ENCODE results near the gene MAP2K2. TPM values are rescaled to one million over a fixed set of nuclear protein-coding genes. Genes with fewer than 3 reads are reported as not detected.

MAP2K2 gene
- total RNA-seq, 2 donors from 2014 or later = 56.8 to 92.0 TPM

DNA sequence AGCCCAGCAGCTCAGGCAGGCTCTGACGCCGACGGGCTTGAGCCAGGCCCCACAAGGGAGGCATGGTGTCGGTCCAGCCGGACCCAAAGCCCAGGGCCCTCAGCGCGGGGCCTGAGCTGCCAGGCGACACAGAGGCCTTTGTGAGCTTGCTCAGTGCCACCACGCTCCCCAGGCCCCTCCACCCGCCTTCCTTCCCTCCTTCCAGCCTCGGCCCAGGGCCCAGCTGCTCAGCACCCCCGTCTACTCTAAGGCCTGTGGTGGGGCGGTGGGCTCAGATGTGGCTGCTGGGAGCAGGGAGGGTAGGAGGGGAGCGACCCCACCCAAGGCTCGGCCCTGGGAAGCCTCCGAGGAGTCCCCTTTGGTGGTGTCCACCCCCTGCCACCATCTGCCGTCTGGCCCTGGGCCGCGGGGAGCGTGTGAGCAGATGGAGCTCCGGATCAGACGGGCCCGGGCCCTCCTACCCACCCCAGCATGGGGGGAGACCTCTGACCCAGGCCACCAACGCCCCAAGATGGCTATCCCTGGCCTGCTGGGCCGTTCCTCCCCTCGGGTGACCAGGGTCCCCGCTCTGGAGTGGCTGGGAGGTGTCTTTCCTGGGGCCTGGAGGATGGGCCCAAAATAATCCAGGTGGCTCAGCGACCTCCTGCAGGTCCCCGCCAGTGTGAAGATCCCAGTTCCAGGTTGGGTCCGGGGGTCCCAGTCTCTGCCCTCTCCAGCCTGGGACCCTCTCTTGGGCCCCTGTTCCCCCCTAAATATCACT is 65.0 kb downstream of the MAP2K2 start:
- Histone ChIP-seq H3K9me3 (no peaks in the 10 kb centered on the region), H3K27me3 (no peaks in the 10 kb centered on the region), H3K36me3 (replicated peaks in 1 of 2; ENCODE audit: insufficient read depth in 1 of 2, low read depth in 2 of 2) (peaks cover 0 to 3% of the 10 kb centered on the region in 2 donors), H3K27ac (peak overlapping the region; percentile 68 to 97 (median 93)), H3K4me3 (no peak overlapping the region), H3K4me1 (peaks cover 62% of the 10 kb centered on the region)
- ATAC-seq = no peak
- TF ChIP-seq, protein P1, sequence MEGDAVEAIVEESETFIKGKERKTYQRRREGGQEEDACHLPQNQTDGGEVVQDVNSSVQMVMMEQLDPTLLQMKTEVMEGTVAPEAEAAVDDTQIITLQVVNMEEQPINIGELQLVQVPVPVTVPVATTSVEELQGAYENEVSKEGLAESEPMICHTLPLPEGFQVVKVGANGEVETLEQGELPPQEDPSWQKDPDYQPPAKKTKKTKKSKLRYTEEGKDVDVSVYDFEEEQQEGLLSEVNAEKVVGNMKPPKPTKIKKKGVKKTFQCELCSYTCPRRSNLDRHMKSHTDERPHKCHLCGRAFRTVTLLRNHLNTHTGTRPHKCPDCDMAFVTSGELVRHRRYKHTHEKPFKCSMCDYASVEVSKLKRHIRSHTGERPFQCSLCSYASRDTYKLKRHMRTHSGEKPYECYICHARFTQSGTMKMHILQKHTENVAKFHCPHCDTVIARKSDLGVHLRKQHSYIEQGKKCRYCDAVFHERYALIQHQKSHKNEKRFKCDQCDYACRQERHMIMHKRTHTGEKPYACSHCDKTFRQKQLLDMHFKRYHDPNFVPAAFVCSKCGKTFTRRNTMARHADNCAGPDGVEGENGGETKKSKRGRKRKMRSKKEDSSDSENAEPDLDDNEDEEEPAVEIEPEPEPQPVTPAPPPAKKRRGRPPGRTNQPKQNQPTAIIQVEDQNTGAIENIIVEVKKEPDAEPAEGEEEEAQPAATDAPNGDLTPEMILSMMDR (IDR thresholded peaks at IDR 0.05) = no peak
- no peak for TF ChIP-seq POLR2A (IDR thresholded peaks at IDR 0.05)
- no peak for DNase-seq
- WGBS, 2 donors = 59 to 75% methylated on average over 8 to 27 of the region's 30 CpGs
- intact Hi-C loops (cut with DNase I) = no loop called here

DNA sequence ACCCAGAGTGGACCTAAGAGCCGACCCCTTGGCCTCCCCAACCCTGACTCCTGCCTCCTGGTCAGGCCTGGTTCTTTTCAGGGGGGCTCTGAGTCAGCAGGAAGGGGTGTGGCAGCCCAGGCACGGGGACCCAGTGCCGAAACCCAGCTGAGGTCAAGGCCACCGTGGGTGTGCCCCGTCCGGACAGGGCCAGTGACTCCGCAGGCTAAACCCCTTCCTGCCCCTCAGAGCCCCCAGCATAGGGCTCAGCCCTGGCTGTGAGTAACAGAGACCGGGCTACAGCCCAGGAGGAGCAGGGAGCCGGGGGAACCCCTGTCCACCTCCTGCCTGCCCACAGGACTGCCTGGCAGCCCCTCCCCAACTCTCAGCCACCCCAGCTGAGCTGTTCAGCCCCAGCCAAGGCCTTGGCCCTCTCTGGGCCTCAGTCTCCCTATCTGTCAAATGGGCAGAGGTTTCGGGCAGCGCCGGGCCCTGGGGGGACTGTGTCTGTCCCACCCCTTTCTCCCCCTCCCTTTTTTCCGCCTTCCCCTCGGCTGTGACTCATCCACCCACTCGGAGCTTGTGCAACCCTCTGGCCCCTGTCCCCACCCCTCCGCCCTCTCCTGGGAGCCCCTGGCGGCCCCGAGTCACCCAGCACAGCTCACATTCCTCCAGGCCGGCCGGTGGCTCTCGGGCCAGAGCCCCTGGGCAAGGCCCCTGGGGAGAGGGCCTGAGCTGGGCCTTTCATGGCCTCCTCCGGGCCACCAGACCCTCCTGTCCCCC is 65.8 kb downstream of the MAP2K2 start:
- TF ChIP-seq, protein P1 (IDR thresholded peaks at IDR 0.05) = no peak
- TF ChIP-seq POLR2A (IDR thresholded peaks at IDR 0.05) = peak in 2 of 3 donors; percentile 44 to 51
- Histone ChIP-seq H3K36me3 (replicated peaks in 1 of 2; ENCODE audit: insufficient read depth in 1 of 2, low read depth in 2 of 2) (peaks cover 0 to 10% of the 10 kb centered on the region in 2 donors), H3K4me1 (peaks cover 62% of the 10 kb centered on the region), H3K27ac (peak overlapping the region; percentile 68 to 97 (median 93)), H3K9me3 (no peaks in the 10 kb centered on the region), H3K4me3 (no peak overlapping the region), H3K27me3 (no peaks in the 10 kb centered on the region)
- intact Hi-C loops (cut with DNase I) = no loop called here
- 53 to 55% methylated on average over 6 to 21 of the region's 22 CpGs for WGBS, 2 donors
- ATAC-seq = peak; percentile 37
- DNase-seq = peak; percentile 65 to 83 (median 75)

DNA sequence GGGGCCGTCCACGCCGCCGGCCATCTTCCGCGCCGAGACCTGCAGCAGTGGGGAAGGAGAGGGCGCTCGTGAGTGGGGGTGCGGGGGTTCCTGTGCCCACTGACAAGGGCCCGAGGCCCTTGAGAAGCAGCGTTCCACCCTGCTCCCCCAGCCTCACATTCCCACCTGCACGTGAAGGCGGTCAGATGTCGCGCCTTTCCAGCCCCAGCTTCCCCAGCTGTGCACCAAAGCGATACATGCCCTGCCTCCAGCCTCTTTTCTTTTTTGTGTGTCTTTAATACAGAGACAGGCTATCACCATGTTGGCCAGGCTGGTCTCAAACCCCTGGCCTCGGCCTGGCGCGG is 68.7 kb downstream of the MAP2K2 start:
- intact Hi-C loops (cut with DNase I) = no loop called here
- H3K4me1 ChIP-seq = peaks cover 51% of the 10 kb centered on the region

GRCh38 chr19:4054441-4055208 is 69.3 kb downstream of the MAP2K2 start:
- H3K27ac ChIP-seq = no peak overlapping the region
- DNase-seq = no peak

More for the DNA sequence above, 68.7 kb downstream of the MAP2K2 start:
- peaks cover 0 to 12% of the 10 kb centered on the region in 2 donors for H3K36me3 ChIP-seq (replicated peaks in 1 of 2; ENCODE audit: insufficient read depth in 1 of 2, low read depth in 2 of 2)
- H3K27ac ChIP-seq = no peak overlapping the region
- no peak overlapping the region for H3K4me3 ChIP-seq
- TF ChIP-seq POLR2A (IDR thresholded peaks at IDR 0.05) = no peak
- TF ChIP-seq, protein P1 (IDR thresholded peaks at IDR 0.05) = no peak
- no peaks in the 10 kb centered on the region for H3K9me3 ChIP-seq
- WGBS, 2 donors = 95 to 96% methylated on average over 20 of the region's 20 CpGs
- no peak for DNase-seq
- H3K27me3 ChIP-seq = no peaks in the 10 kb centered on the region
- ATAC-seq = no peak

More at GRCh38 chr19:4054441-4055208, 69.3 kb downstream of the MAP2K2 start:
- WGBS, 2 donors = 93% methylated on average over 68 of the region's 91 CpGs; no CpG with 5 or more reads in 1 of the 2 donors
- Histone ChIP-seq H3K36me3 (replicated peaks in 1 of 2; ENCODE audit: insufficient read depth in 1 of 2, low read depth in 2 of 2) (peaks cover 0 to 12% of the 10 kb centered on the region in 2 donors), H3K4me3 (no peak overlapping the region), H3K9me3 (no peaks in the 10 kb centered on the region), H3K27me3 (no peaks in the 10 kb centered on the region), H3K4me1 (peaks cover 50% of the 10 kb centered on the region)
- intact Hi-C loops (cut with DNase I) = no loop called here
- TF ChIP-seq, protein P1 (IDR thresholded peaks at IDR 0.05) = no peak
- TF ChIP-seq POLR2A (IDR thresholded peaks at IDR 0.05) = no peak
- no peak for ATAC-seq

Measured in body of pancreas (tissue), 4 donors.